Spinal cord (tissue), 10 donors: Measurements from ENCODE around the gene CPAMD8. TPM values are rescaled to one million over a fixed set of nuclear protein-coding genes. Genes with fewer than 3 reads are reported as not detected.

Source experiments
- DNase-seq, 6 donors: peaks; one replicate each; pipeline versions ENCODE4 v3.0.0 to v3.0.0-alpha.2; 2013 to 2015; ENCODE audit warnings: low spot score in 6 of 6, low read depth in 4 of 6
- H3K27ac ChIP-seq: one replicate; pipeline ENCODE4 v1.5.1; 2013; ENCODE audit warnings: low read depth, low read length, control low read depth
- H3K27me3 ChIP-seq: one replicate; pipeline ENCODE4 v1.6.1; 2013; ENCODE audit warnings: low read length; ENCODE audit not compliant: control insufficient read depth, insufficient read depth
- H3K36me3 ChIP-seq: one replicate; pipeline ENCODE4 v1.6.1; 2013; ENCODE audit warnings: low read length; ENCODE audit not compliant: control insufficient read depth, insufficient read depth
- H3K4me1 ChIP-seq: one replicate; pipeline ENCODE4 v1.6.1; 2013; ENCODE audit warnings: low read length; ENCODE audit not compliant: control insufficient read depth, insufficient read depth
- H3K4me3 ChIP-seq: one replicate; pipeline ENCODE4 v1.5.1; 2013; ENCODE audit warnings: low read depth, low read length, control low read depth
- H3K9me3 ChIP-seq: one replicate; pipeline ENCODE4 v1.6.1; 2013; ENCODE audit warnings: low read length; ENCODE audit not compliant: control insufficient read depth, insufficient read depth
- WGBS: methylation state at CpG from one replicate; pipeline ENCODE4 v1.1.5; 2013; ENCODE audit warnings: missing lambda C conversion rate; ENCODE audit not compliant: insufficient coverage; 5-methylcytosine and 5-hydroxymethylcytosine counted together
- polyA plus RNA-seq, 2 donors: library from polyadenylated mRNA; unstranded; fragments of 120-200 nt; gene quantifications; one replicate each; pipeline ENCODE4 v1.2.1, GENCODE V29; 2013; ENCODE audit not compliant: insufficient read length in 2 of 2
- total RNA-seq, 2 donors: library from RNA; depleted of rRNA in 1 of 2; stranded (reverse); fragments of 120-200 nt in 1 of 2; fragments of >200 nt in 1 of 2; gene quantifications; one replicate each; pipeline versions ENCODE4 v1.2.3 to v1.2.4, GENCODE V29; 2013 to 2014
- donor health status: healthy.

The CPAMD8 gene
- total and polyA plus RNA-seq, 4 donors, result 9.7 to 117 (median 38.9) TPM

- H3K27ac ChIP-seq, result no peak within 1 kb of the TSS
- H3K36me3 ChIP-seq, result peaks cover 11% of the 10 kb centered on the region
- DNase-seq, result no peak
- H3K4me1 ChIP-seq, result peaks cover 9% of the 10 kb centered on the region
- no peaks in the 10 kb centered on the region for H3K27me3 ChIP-seq
- H3K4me3 ChIP-seq, result no peak within 1 kb of the TSS
- no peaks in the 10 kb centered on the region for H3K9me3 ChIP-seq
- WGBS, result 61% methylated on average over 26 of the region's 31 CpGs
Measured at GRCh38 chr19:16888629-16889365, 137.8 kb downstream of the CPAMD8 start, which contains the start of gene F2RL3. Gene F2RL3, plus strand, starts transcription at chr19:16888999. Its CDS starts 191 bp downstream, at chr19:16889190.

GRCh38 chr19:16887353-16888265, 139.0 kb downstream of the CPAMD8 start:
- peaks cover 2% of the 10 kb centered on the region for H3K36me3 ChIP-seq
- no peak overlapping the region for H3K4me3 ChIP-seq
- WGBS, result 59% methylated on average over 11 of the region's 17 CpGs
- DNase-seq, result no peak
- no peak overlapping the region for H3K27ac ChIP-seq
- H3K4me1 ChIP-seq, result peaks cover 9% of the 10 kb centered on the region
- no peaks in the 10 kb centered on the region for H3K9me3 ChIP-seq
- H3K27me3 ChIP-seq, result no peaks in the 10 kb centered on the region

GRCh38 chr19:16886305-16886880, 140.2 kb downstream of the CPAMD8 start:
- Histone ChIP-seq H3K4me3 (no peak overlapping the region), H3K27ac (no peak overlapping the region), H3K27me3 (no peaks in the 10 kb centered on the region), H3K4me1 (peaks cover 9% of the 10 kb centered on the region), H3K9me3 (no peaks in the 10 kb centered on the region), H3K36me3 (peaks cover 2% of the 10 kb centered on the region)
- 76% methylated on average over 15 of the region's 20 CpGs for WGBS
- DNase-seq, result no peak

GRCh38 chr19:16885166-16885565, 141.4 kb downstream of the CPAMD8 start:
- no peak for DNase-seq
- peaks cover 9% of the 10 kb centered on the region for H3K4me1 ChIP-seq
- H3K9me3 ChIP-seq, result no peaks in the 10 kb centered on the region
- no peak overlapping the region for H3K4me3 ChIP-seq
- H3K27me3 ChIP-seq, result no peaks in the 10 kb centered on the region
- no peak overlapping the region for H3K27ac ChIP-seq
- 73% methylated on average over 2 of the region's 5 CpGs for WGBS
- peaks cover 12% of the 10 kb centered on the region for H3K36me3 ChIP-seq

- H3K4me3 ChIP-seq, result no peak overlapping the region
- no peaks in the 10 kb centered on the region for H3K27me3 ChIP-seq
- no peak for DNase-seq
- peaks cover 28% of the 10 kb centered on the region for H3K36me3 ChIP-seq
- H3K9me3 ChIP-seq, result no peaks in the 10 kb centered on the region
- 94% methylated on average over 3 of the region's 3 CpGs for WGBS
- no peak overlapping the region for H3K27ac ChIP-seq
- peaks cover 3% of the 10 kb centered on the region for H3K4me1 ChIP-seq
Measured at GRCh38 chr19:16883522-16883921, 143.1 kb downstream of the CPAMD8 start.

- Histone ChIP-seq H3K27ac (no peak overlapping the region), H3K4me1 (no peaks in the 10 kb centered on the region)
Measured at GRCh38 chr19:16882146-16882545, 144.5 kb downstream of the CPAMD8 start.

GRCh38 chr19:16880884-16881554, 145.6 kb downstream of the CPAMD8 start:
- DNase-seq, result no peak
- 90% methylated on average over 7 of the region's 8 CpGs for WGBS
- Histone ChIP-seq H3K27me3 (no peaks in the 10 kb centered on the region), H3K9me3 (no peaks in the 10 kb centered on the region), H3K4me3 (no peak overlapping the region), H3K4me1 (no peaks in the 10 kb centered on the region), H3K36me3 (peaks cover 53% of the 10 kb centered on the region), H3K27ac (no peak overlapping the region)

More at GRCh38 chr19:16882146-16882545, 144.5 kb downstream of the CPAMD8 start:
- Histone ChIP-seq H3K9me3 (no peaks in the 10 kb centered on the region), H3K36me3 (peaks cover 42% of the 10 kb centered on the region), H3K4me3 (no peak overlapping the region), H3K27me3 (no peaks in the 10 kb centered on the region)
- DNase-seq, result no peak
- no CpG with 5 or more reads among the region's 3 CpGs for WGBS

- Histone ChIP-seq H3K27ac (no peak overlapping the region), H3K9me3 (no peaks in the 10 kb centered on the region), H3K36me3 (peaks cover 70% of the 10 kb centered on the region), H3K4me1 (peaks cover 3% of the 10 kb centered on the region), H3K27me3 (no peaks in the 10 kb centered on the region), H3K4me3 (no peak overlapping the region)
- 96% methylated on average over 54 of the region's 55 CpGs for WGBS
- DNase-seq, result no peak
Measured at GRCh38 chr19:16878181-16878965, 148.2 kb downstream of the CPAMD8 start.
